DND-41 (cell line): Measurements from ENCODE around the gene SYT3.

Source experiments
- ATAC-seq: fragments of 200-7000 bp; cut with Tn5 transposase; 3 replicates; pipeline ENCODE4 v1.9.1; 2021; ENCODE audit warnings: low read depth; ENCODE audit not compliant: insufficient read depth
- DNase-seq: peaks from one replicate; pipeline ENCODE4 v3.0.0-alpha.2; 2020
- H2AFZ ChIP-seq: 2 replicates; pipeline ENCODE4 v1.6.0; 2012; ENCODE audit warnings: low read depth, low read length
- H3K27ac ChIP-seq: 2 replicates; pipeline ENCODE4 v1.5.1; 2012; ENCODE audit warnings: low read length, inconsistent platforms
- H3K27me3 ChIP-seq: fragments of 200-600 bp; sonication (generic); 2 replicates; pipeline ENCODE4 v1.6.0; 2012; ENCODE audit warnings: low read length, mild to moderate bottlenecking, inconsistent platforms; ENCODE audit not compliant: insufficient read depth, poor library complexity
- H3K36me3 ChIP-seq: 2 replicates; pipeline ENCODE4 v1.5.1; 2012; ENCODE audit warnings: low read length, inconsistent platforms; ENCODE audit not compliant: insufficient read depth
- H3K4me1 ChIP-seq: 2 replicates; pipeline ENCODE4 v1.5.1; 2012; ENCODE audit warnings: mild to moderate bottlenecking, low read length; ENCODE audit not compliant: insufficient read depth
- H3K4me2 ChIP-seq: 2 replicates; pipeline ENCODE4 v1.6.0; 2012; ENCODE audit warnings: mild to moderate bottlenecking, moderate library complexity, low read length, inconsistent platforms; ENCODE audit not compliant: insufficient read depth
- H3K4me3 ChIP-seq, 2 experiments: fragments of 200-600 bp in 1 of 2; shearing (Covaris generic) in 1 of 2; 2 replicates each; pipeline ENCODE4 v1.5.1; 2012 to 2016; ENCODE audit warnings: inconsistent platforms in 2 of 2, low read length in 2 of 2, mild to moderate bottlenecking in 2 of 2, low read depth in 1 of 2, moderate library complexity in 1 of 2
- H3K79me2 ChIP-seq: 2 replicates; pipeline ENCODE4 v1.6.0; 2012; ENCODE audit warnings: low read length, inconsistent platforms; ENCODE audit not compliant: insufficient read depth
- H3K9ac ChIP-seq: 2 replicates; pipeline ENCODE4 v1.6.0; 2012; ENCODE audit warnings: low read depth, mild to moderate bottlenecking, inconsistent platforms, low read length, moderate library complexity
- H3K9me3 ChIP-seq: 2 replicates; pipeline ENCODE4 v1.5.1; 2012; ENCODE audit warnings: low read length, moderate library complexity, mild to moderate bottlenecking, inconsistent platforms; ENCODE audit not compliant: insufficient read depth, severe bottlenecking
- H4K20me1 ChIP-seq: 2 replicates; pipeline ENCODE4 v1.6.0; 2012; ENCODE audit warnings: low read length; ENCODE audit not compliant: insufficient read depth
- CTCF ChIP-seq: IDR thresholded peaks from 2 replicates; pipeline ENCODE4 v1.5.1; 2012; ENCODE audit warnings: borderline replicate concordance, low read length, moderate library complexity, mild to moderate bottlenecking; ENCODE audit not compliant: poor library complexity, severe bottlenecking; ENCODE audit errors: extremely low read depth
- EZH2 ChIP-seq: IDR thresholded peaks from 3 replicates; pipeline ENCODE4 v1.6.1; 2012; ENCODE audit warnings: borderline replicate concordance, low read depth, mild to moderate bottlenecking, moderate library complexity, low read length, inconsistent platforms; ENCODE audit not compliant: severe bottlenecking

The SYT3 gene

GRCh38 chr19:50663482-50663790, 23.8 kb upstream of the SYT3 start:
- Histone ChIP-seq H3K9me3 (peaks cover 2% of the 10 kb centered on the region), H3K4me3 (no peak overlapping the region), H3K36me3 (no peaks in the 10 kb centered on the region), H3K4me2 (no peak overlapping the region), H3K27ac (no peak overlapping the region), H3K9ac (no peak overlapping the region), H3K79me2 (no peaks in the 10 kb centered on the region), H3K27me3 (no peaks in the 10 kb centered on the region), H3K4me1 (peaks cover 9% of the 10 kb centered on the region), H4K20me1 (no peaks in the 10 kb centered on the region), H2AFZ (no peak overlapping the region)
- ATAC-seq (no peak), DNase-seq (no peak)
- TF ChIP-seq EZH2 (no peak), CTCF (no peak)

GRCh38 chr19:50662651-50663481, 23.2 kb upstream of the SYT3 start:
- no peaks in the 10 kb centered on the region for H4K20me1 ChIP-seq
- H3K9me3 ChIP-seq, result peaks cover 6% of the 10 kb centered on the region
- H3K27me3 ChIP-seq, result no peaks in the 10 kb centered on the region
- DNase-seq (no peak), ATAC-seq (no peak)
- no peaks in the 10 kb centered on the region for H3K79me2 ChIP-seq
- H3K36me3 ChIP-seq, result no peaks in the 10 kb centered on the region
- H3K4me3 ChIP-seq, result no peak overlapping the region
- no peak overlapping the region for H3K4me2 ChIP-seq
- no peak overlapping the region for H3K9ac ChIP-seq
- TF ChIP-seq CTCF (no peak), EZH2 (no peak)
- no peak overlapping the region for H3K27ac ChIP-seq
- H3K4me1 ChIP-seq, result peaks cover 13% of the 10 kb centered on the region
- no peak overlapping the region for H2AFZ ChIP-seq

DNA sequence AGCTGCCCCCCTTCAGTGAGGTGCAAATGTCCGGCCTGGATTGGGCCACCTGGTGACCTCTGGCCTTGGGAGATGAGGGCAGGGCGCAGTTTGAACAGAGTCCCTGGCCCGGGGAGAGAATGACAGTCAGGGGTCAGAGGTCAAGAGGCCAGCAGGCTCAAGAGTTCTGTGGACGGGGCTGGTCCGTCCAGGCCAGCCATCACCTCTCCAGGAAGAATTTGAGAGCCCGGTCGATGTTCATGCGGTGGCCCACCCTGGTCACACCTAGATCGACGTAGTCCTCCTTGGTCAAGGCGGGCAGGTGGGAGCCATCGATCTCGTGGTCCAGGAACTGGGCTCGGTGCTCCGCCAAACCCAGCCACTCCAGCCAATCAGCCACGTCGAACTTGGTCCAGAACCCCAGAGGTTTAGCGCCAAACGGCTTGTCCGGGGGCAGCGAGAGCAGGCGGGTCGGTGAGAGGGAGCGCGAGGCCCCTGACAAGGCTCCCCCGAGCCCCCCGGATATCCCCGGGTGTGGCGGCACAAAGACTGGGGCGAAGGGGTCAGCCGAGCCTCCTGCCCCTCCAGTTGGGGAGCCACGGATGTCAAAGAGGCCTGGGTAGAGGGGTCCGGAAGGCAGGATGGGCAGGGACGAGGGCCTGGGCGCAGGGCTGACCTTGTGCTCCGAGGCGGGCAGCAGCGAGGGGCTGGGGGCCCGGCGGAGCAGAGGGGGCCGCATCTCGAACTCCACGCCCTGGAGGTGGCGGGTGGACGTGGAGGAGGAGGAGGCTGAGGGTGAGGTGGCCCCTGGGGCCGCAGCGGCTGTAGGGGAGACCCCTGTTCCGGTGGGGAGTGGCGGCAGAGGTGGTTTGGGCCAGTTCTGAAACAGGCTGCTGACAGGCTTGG, 22.3 kb upstream of the SYT3 start:
- H3K36me3 ChIP-seq, result no peaks in the 10 kb centered on the region
- TF ChIP-seq EZH2 (no peak), CTCF (no peak)
- no peaks in the 10 kb centered on the region for H3K27me3 ChIP-seq
- no peak overlapping the region for H3K27ac ChIP-seq
- no peaks in the 10 kb centered on the region for H4K20me1 ChIP-seq
- H3K4me1 ChIP-seq, result peaks cover 17% of the 10 kb centered on the region
- H3K79me2 ChIP-seq, result no peaks in the 10 kb centered on the region
- no peak for DNase-seq
- H2AFZ ChIP-seq, result no peak overlapping the region
- no peak overlapping the region for H3K4me2 ChIP-seq
- peaks cover 6% of the 10 kb centered on the region for H3K9me3 ChIP-seq
- ATAC-seq, result no peak
- no peak overlapping the region for H3K4me3 ChIP-seq
- H3K9ac ChIP-seq, result no peak overlapping the region
